Measurements from ENCODE around the gene HDAC4. TPM values are rescaled to one million over a fixed set of nuclear protein-coding genes. Genes with fewer than 3 reads are reported as not detected.

HDAC4 gene
- total and polyA plus RNA-seq, 2 donors (not counting 1 experiment from before 2014, with no cell fraction given), result 13.5 to 46.0 TPM

GRCh38 chr2:239103125-239104098, 297.4 kb downstream of the HDAC4 start:
- 96% methylated on average over 24 of the region's 30 CpGs for WGBS (ENCODE audit: insufficient coverage)
- Histone ChIP-seq H2AFZ (ENCODE audit: insufficient read depth, low read depth, low read length, poor library complexity, severe bottlenecking) (no peak overlapping the region), H3K9me3 (ENCODE audit: control extremely low read depth in 1 of 3, control insufficient read depth in 2 of 3, insufficient read depth in 1 of 3, low read length in 2 of 3) (no peaks in the 10 kb centered on the region), H3K4me3 (ENCODE audit: control extremely low read depth in 1 of 5, extremely low read depth in 1 of 5, insufficient read depth in 1 of 5, low read depth in 2 of 5, low read length in 4 of 5) (no peak overlapping the region), H3K36me3 (replicated peaks in 1 of 2; ENCODE audit: control extremely low read depth in 1 of 2, control insufficient read depth in 1 of 2, extremely low read depth in 1 of 2, insufficient read depth in 2 of 2, low read length in 1 of 2) (peaks cover 0 to 20% of the 10 kb centered on the region in 2 experiments), H4K20me1 (ENCODE audit: control insufficient read depth, insufficient read depth, low read length, poor library complexity, severe bottlenecking) (no peaks in the 10 kb centered on the region), H3K9ac (ENCODE audit: low read length) (no peak overlapping the region), H3K4me2 (replicated peaks; ENCODE audit: low read depth, low read length, poor library complexity, severe bottlenecking) (no peak overlapping the region), H3K27ac (ENCODE audit: low read length in 2 of 2) (no peak overlapping the region), H3K79me2 (ENCODE audit: control insufficient read depth, insufficient read depth, low read length) (no peaks in the 10 kb centered on the region), H3K4me1 (ENCODE audit: control insufficient read depth in 2 of 2, insufficient read depth in 2 of 2, low read length in 2 of 2) (no peaks in the 10 kb centered on the region), H3K27me3 (replicated peaks in 1 of 4; ENCODE audit: control extremely low read depth in 1 of 4, control insufficient read depth in 3 of 4, insufficient read depth in 4 of 4, low read length in 3 of 4) (no peaks in the 10 kb centered on the region)
- Mint-ChIP-seq H3K4me1 (no peaks in the 10 kb centered on the region), H3K27ac (no peak overlapping the region), H3K4me3 (no peak overlapping the region), H3K27me3 (no peaks in the 10 kb centered on the region), H3K9me3 (ENCODE audit: insufficient read depth) (no peaks in the 10 kb centered on the region)
- ATAC-seq (ENCODE audit: low read depth) (no peak), DNase-seq (no peak)
- POLR2A ChIA-PET, result no interaction called here
- TF ChIP-seq CTCF (IDR thresholded peaks at IDR 0.05) (no peak), EZH2 (IDR thresholded peaks at IDR 0.05; ENCODE audit: borderline replicate concordance, insufficient read depth, low read depth, low read length, poor library complexity, severe bottlenecking) (no peak)
- intact Hi-C loops (cut with micrococcal nuclease), result no loop called here
- CTCF ChIA-PET, result no interaction called here

- H3K9me3 Mint-ChIP-seq (ENCODE audit: insufficient read depth), result no peaks in the 10 kb centered on the region
- 100% methylated on average over 3 of the region's 5 CpGs for WGBS (ENCODE audit: insufficient coverage)
- Histone ChIP-seq H3K4me3 (ENCODE audit: control extremely low read depth in 1 of 5, extremely low read depth in 1 of 5, insufficient read depth in 1 of 5, low read depth in 2 of 5, low read length in 4 of 5) (no peak overlapping the region), H3K9me3 (ENCODE audit: control extremely low read depth in 1 of 3, control insufficient read depth in 2 of 3, insufficient read depth in 1 of 3, low read length in 2 of 3) (no peaks in the 10 kb centered on the region), H2AFZ (ENCODE audit: insufficient read depth, low read depth, low read length, poor library complexity, severe bottlenecking) (no peak overlapping the region), H3K9ac (ENCODE audit: low read length) (no peak overlapping the region), H3K4me2 (replicated peaks; ENCODE audit: low read depth, low read length, poor library complexity, severe bottlenecking) (no peak overlapping the region), H3K36me3 (replicated peaks in 1 of 2; ENCODE audit: control extremely low read depth in 1 of 2, control insufficient read depth in 1 of 2, extremely low read depth in 1 of 2, insufficient read depth in 2 of 2, low read length in 1 of 2) (peaks cover 0 to 18% of the 10 kb centered on the region in 2 experiments), H4K20me1 (ENCODE audit: control insufficient read depth, insufficient read depth, low read length, poor library complexity, severe bottlenecking) (no peaks in the 10 kb centered on the region), H3K27ac (ENCODE audit: low read length in 2 of 2) (no peak overlapping the region), H3K27me3 (replicated peaks in 1 of 4; ENCODE audit: control extremely low read depth in 1 of 4, control insufficient read depth in 3 of 4, insufficient read depth in 4 of 4, low read length in 3 of 4) (no peaks in the 10 kb centered on the region), H3K4me1 (ENCODE audit: control insufficient read depth in 2 of 2, insufficient read depth in 2 of 2, low read length in 2 of 2) (no peaks in the 10 kb centered on the region), H3K79me2 (ENCODE audit: control insufficient read depth, insufficient read depth, low read length) (no peaks in the 10 kb centered on the region)
- intact Hi-C loops (cut with micrococcal nuclease), result no loop called here
- no peak overlapping the region for H3K4me3 Mint-ChIP-seq
- TF ChIP-seq EZH2 (IDR thresholded peaks at IDR 0.05; ENCODE audit: borderline replicate concordance, insufficient read depth, low read depth, low read length, poor library complexity, severe bottlenecking), result no peak
- no peak for TF ChIP-seq CTCF (IDR thresholded peaks at IDR 0.05)
- CTCF ChIA-PET, result no interaction called here
- no peaks in the 10 kb centered on the region for H3K4me1 Mint-ChIP-seq
- H3K27ac Mint-ChIP-seq, result no peak overlapping the region
- DNase-seq (no peak), ATAC-seq (ENCODE audit: low read depth) (no peak)
- POLR2A ChIA-PET, result no interaction called here
- no peaks in the 10 kb centered on the region for H3K27me3 Mint-ChIP-seq
Observed at GRCh38 chr2:239102266-239102665, 298.6 kb downstream of the HDAC4 start.
